SU-DHL-6 (cell line): ENCODE measurements around the gene NPIPA3.
"Not testable (repeated sequence)": the region's sequence is repeated elsewhere in the genome, so short reads cannot be mapped to it uniquely, and the experiment has no call there.

Experiments
- H2AFZ ChIP-seq: fragments of 200-600 bp; sonication (generic); 2 replicates; pipeline ENCODE4 v1.6.1; 2014; ENCODE audit warnings: low read depth, mild to moderate bottlenecking, moderate library complexity, mixed read lengths, antibody characterized with exemption, low read length; ENCODE audit not compliant: severe bottlenecking
- H3F3A ChIP-seq: fragments of 200-600 bp; shearing (Covaris generic); 2 replicates; pipeline ENCODE4 v1.6.0; 2016; ENCODE audit warnings: antibody characterized with exemption, mild to moderate bottlenecking; ENCODE audit not compliant: insufficient read depth
- H3K27ac ChIP-seq: fragments of 200-600 bp; sonication (generic); 2 replicates; pipeline ENCODE4 v1.5.1; 2016; ENCODE audit warnings: low read depth, mild to moderate bottlenecking, low read length, moderate library complexity, mixed read lengths
- H3K27me3 ChIP-seq: fragments of 200-600 bp; sonication (generic), shearing (Covaris generic); 2 replicates; pipeline ENCODE4 v1.6.0; 2014; ENCODE audit warnings: mild to moderate bottlenecking, low read length
- H3K36me3 ChIP-seq: fragments of 200-600 bp; sonication (generic); 2 replicates; pipeline ENCODE4 v1.6.1; 2014; ENCODE audit warnings: mild to moderate bottlenecking, low read length, mixed read lengths
- H3K4me2 ChIP-seq: fragments of 300-600, 200-600 bp; shearing (Covaris generic), sonication (generic); 2 replicates; pipeline ENCODE4 v1.6.0; 2014; ENCODE audit warnings: low read length, low read depth, mild to moderate bottlenecking; ENCODE audit not compliant: poor library complexity, severe bottlenecking
- H3K4me3 ChIP-seq: fragments of 200-600 bp; sonication (generic); 2 replicates; pipeline ENCODE4 v1.5.1; 2014; ENCODE audit warnings: antibody characterized with exemption, low read length, mild to moderate bottlenecking, mixed read lengths; ENCODE audit not compliant: insufficient read depth, poor library complexity, severe bottlenecking
- H3K79me2 ChIP-seq: fragments of 200-600 bp; sonication (generic); 2 replicates; pipeline ENCODE4 v1.6.1; 2014; ENCODE audit warnings: mild to moderate bottlenecking, low read length, moderate library complexity; ENCODE audit not compliant: insufficient read depth
- H3K9ac ChIP-seq: fragments of 200-600 bp; sonication (generic); 2 replicates; pipeline ENCODE4 v1.7.0; 2014; ENCODE audit warnings: mild to moderate bottlenecking, low read length
- H3K9me2 ChIP-seq: fragments of 200-600 bp; sonication (generic); replicated peaks from 2 replicates; pipeline ENCODE4 v1.6.1; 2014; ENCODE audit warnings: low read length; ENCODE audit not compliant: insufficient read depth
- H3K9me3 ChIP-seq: fragments of 200-600 bp; sonication (generic); 2 replicates; pipeline ENCODE4 v1.6.1; 2014; ENCODE audit warnings: low read length, mixed read lengths; ENCODE audit not compliant: insufficient read depth
- H4K20me1 ChIP-seq: fragments of 200-600 bp; sonication (generic); 2 replicates; pipeline ENCODE4 v1.6.1; 2014; ENCODE audit warnings: low read depth, mild to moderate bottlenecking, antibody characterized with exemption, low read length, moderate library complexity, mixed read lengths

NPIPA3 gene

GRCh38 chr16:14741794-14742193 is 38.6 kb downstream of the NPIPA3 start:
- H2AFZ ChIP-seq, H3K79me2 ChIP-seq, H3K27me3 ChIP-seq, H3K36me3 ChIP-seq, H3K4me3 ChIP-seq, H3K4me2 ChIP-seq, H3K27ac ChIP-seq, H4K20me1 ChIP-seq, H3K9me2 ChIP-seq, H3F3A ChIP-seq, H3K9me3 ChIP-seq, H3K9ac ChIP-seq: not testable (repeated sequence)

GRCh38 chr16:14742273-14743128 is 39.3 kb downstream of the NPIPA3 start, which contains the start of gene NPIPA2:
NPIPA2 (plus strand) TSS chr16:14742533; CDS start chr16:14748066, 5,533 bp downstream.
- not testable (repeated sequence) for H4K20me1 ChIP-seq, H3K4me2 ChIP-seq, H3K9ac ChIP-seq

GRCh38 chr16:14773654-14774053 is 70.4 kb downstream of the NPIPA3 start:
- not testable (repeated sequence) for H3K27me3 ChIP-seq, H4K20me1 ChIP-seq, H3K9ac ChIP-seq, H3K36me3 ChIP-seq, H3K79me2 ChIP-seq, H3K4me2 ChIP-seq, H3K27ac ChIP-seq, H3K9me3 ChIP-seq, H3F3A ChIP-seq, H3K4me3 ChIP-seq, H2AFZ ChIP-seq, H3K9me2 ChIP-seq

More at GRCh38 chr16:14742273-14743128, 39.3 kb downstream of the NPIPA3 start, which contains the start of gene NPIPA2:
- not testable (repeated sequence) for H3K79me2 ChIP-seq, H3K27me3 ChIP-seq, H3K27ac ChIP-seq, H2AFZ ChIP-seq, H3K4me3 ChIP-seq, H3F3A ChIP-seq, H3K9me3 ChIP-seq, H3K36me3 ChIP-seq, H3K9me2 ChIP-seq

GRCh38 chr16:14775624-14776023 is 72.4 kb downstream of the NPIPA3 start:
- not testable (repeated sequence) for H3K27ac ChIP-seq, H3K9me3 ChIP-seq, H3K9me2 ChIP-seq, H4K20me1 ChIP-seq, H3K4me3 ChIP-seq, H3K4me2 ChIP-seq, H3F3A ChIP-seq, H3K9ac ChIP-seq, H3K27me3 ChIP-seq, H3K79me2 ChIP-seq, H3K36me3 ChIP-seq, H2AFZ ChIP-seq
